Colon (tissue), 2 donors: Measurements from ENCODE around the gene HS6ST1.

Experiments
- FAIRE-seq: peaks from 2 replicates; lab custom pipeline; 2012; peaks lifted over from hg19 to GRCh38; lab: Jason Lieb, UNC
- donor health status: control.
- donor health status: control.

Gene HS6ST1

GRCh38 chr2:128237911-128238697 is 80.6 kb downstream of the HS6ST1 start:
- FAIRE-seq, result no peak

GRCh38 chr2:128237081-128237534 is 81.6 kb downstream of the HS6ST1 start:
- FAIRE-seq, result no peak

- no peak for FAIRE-seq
Observed at GRCh38 chr2:128236491-128237035, 82.1 kb downstream of the HS6ST1 start.

- FAIRE-seq, result no peak
Observed at GRCh38 chr2:128235581-128235980, 83.1 kb downstream of the HS6ST1 start.

- no peak for FAIRE-seq
Observed at GRCh38 chr2:128234613-128235012, 84.1 kb downstream of the HS6ST1 start.

- FAIRE-seq, result no peak
Observed at GRCh38 chr2:128233790-128234395, 84.8 kb downstream of the HS6ST1 start.

GRCh38 chr2:128232965-128233789 is 85.5 kb downstream of the HS6ST1 start:
- FAIRE-seq, result no peak

- FAIRE-seq, result peak; percentile 76
Observed at GRCh38 chr2:128228894-128229293, 89.8 kb downstream of the HS6ST1 start.

GRCh38 chr2:128227862-128228261 is 90.8 kb downstream of the HS6ST1 start:
- no peak for FAIRE-seq

GRCh38 chr2:128219891-128220290 is 98.8 kb downstream of the HS6ST1 start:
- FAIRE-seq, result no peak

GRCh38 chr2:128217671-128218070 is 101.0 kb downstream of the HS6ST1 start:
- no peak for FAIRE-seq

- no peak for FAIRE-seq
Observed at GRCh38 chr2:128215897-128216642, 102.6 kb downstream of the HS6ST1 start.
